H1 (cell line): Measurements from ENCODE around the gene CHPF2. TPM values are rescaled to one million over a fixed set of nuclear protein-coding genes. Genes with fewer than 3 reads are reported as not detected.

Experiments used
- CTCF ChIA-PET: fragments of 300-600 bp; sonication (Branson Sonifier 250); formaldehyde crosslinking; loops from one replicate; lab custom pipeline; 2021; ENCODE audit not compliant: partially characterized antibody; lab: Charles Lee
- POLR2A ChIA-PET: fragments of 300-600 bp; sonication (Branson Sonifier 250); formaldehyde crosslinking; loops from one replicate; lab custom pipeline; 2021; ENCODE audit warnings: inconsistent platforms; ENCODE audit not compliant: partially characterized antibody; lab: Charles Lee
- DNase-seq, 2 experiments: peaks; one replicate each; pipeline versions ENCODE4 v3.0.0 to v3.0.0-alpha.2; 2010 to 2022; ENCODE audit warnings: low spot score in 2 of 2, low read depth in 1 of 2, mixed read lengths in 1 of 2
- FAIRE-seq: peaks from 2 replicates; lab custom pipeline; 2011; peaks lifted over from hg19 to GRCh38; lab: Jason Lieb, UNC
- H2AFZ ChIP-seq: 2 replicates; pipeline ENCODE4 v1.8.1; 2012; ENCODE audit warnings: low read length, inconsistent platforms
- H2AK5ac ChIP-seq: 2 replicates; pipeline ENCODE4 v1.6.1; 2013; ENCODE audit warnings: low read depth, low read length
- H2BK120ac ChIP-seq: replicated peaks from 2 replicates; pipeline ENCODE3; 2013; ENCODE audit warnings: low read depth, low read length, inconsistent platforms
- H2BK12ac ChIP-seq: 2 replicates; pipeline ENCODE4 v1.6.1; 2013; ENCODE audit warnings: low read depth, low read length
- H2BK15ac ChIP-seq: 2 replicates; pipeline ENCODE4 v1.6.1; 2013; ENCODE audit warnings: low read length
- H2BK20ac ChIP-seq: 2 replicates; pipeline ENCODE4 v1.6.1; 2013; ENCODE audit warnings: low read length
- H2BK5ac ChIP-seq: 2 replicates; pipeline ENCODE4 v1.6.1; 2013; ENCODE audit warnings: low read depth, low read length
- H3K14ac ChIP-seq: 2 replicates; pipeline ENCODE4 v1.6.1; 2013; ENCODE audit warnings: inconsistent platforms; ENCODE audit not compliant: insufficient read length
- H3K18ac ChIP-seq: 2 replicates; pipeline ENCODE4 v1.6.1; 2013; ENCODE audit warnings: low read length; ENCODE audit errors: extremely low read depth
- H3K23ac ChIP-seq: 2 replicates; pipeline ENCODE4 v1.6.1; 2013; ENCODE audit warnings: inconsistent platforms; ENCODE audit not compliant: insufficient read length
- H3K23me2 ChIP-seq: 2 replicates; pipeline ENCODE4 v1.6.1; 2013; ENCODE audit warnings: low read depth, low read length
- H3K27ac ChIP-seq: 2 replicates; pipeline ENCODE4 v1.6.1; 2011; ENCODE audit warnings: low read depth, low read length, inconsistent platforms
- H3K27me3 ChIP-seq, 4 experiments: replicated peaks in 1 of 4; 1 replicate in 1 of 4; 2 replicates in 3 of 4; pipeline versions ENCODE4 v1.6.1 to v1.8.1; 2011 to 2013; ENCODE audit warnings: low read length in 3 of 4, mild to moderate bottlenecking in 3 of 4, inconsistent platforms in 2 of 4, mixed read lengths in 2 of 4, moderate library complexity in 1 of 4; ENCODE audit not compliant: control insufficient read depth in 3 of 4, insufficient read depth in 3 of 4; ENCODE audit errors: extremely low read depth in 1 of 4
- H3K36me3 ChIP-seq, 4 experiments: 2 replicates each; pipeline versions ENCODE4 v1.6.1 to v1.8.1; 2011 to 2013; ENCODE audit warnings: mild to moderate bottlenecking in 4 of 4, low read length in 3 of 4, moderate library complexity in 2 of 4, control low read depth in 1 of 4, inconsistent platforms in 1 of 4; ENCODE audit not compliant: insufficient read depth in 4 of 4, control insufficient read depth in 2 of 4
- H3K4ac ChIP-seq: replicated peaks from 2 replicates; pipeline ENCODE3; 2013; ENCODE audit warnings: low read length, low read depth, mixed read lengths, inconsistent platforms; ENCODE audit not compliant: insufficient read length
- H3K4me1 ChIP-seq, 4 experiments: replicated peaks in 1 of 4; 1 replicate in 1 of 4; 2 replicates in 3 of 4; pipeline versions ENCODE4 v1.6.1 to v1.8.1; 2011 to 2013; ENCODE audit warnings: low read length in 3 of 4, inconsistent platforms in 2 of 4, mixed read lengths in 1 of 4; ENCODE audit not compliant: insufficient read depth in 4 of 4, control insufficient read depth in 3 of 4
- H3K4me2 ChIP-seq, 2 experiments: 2 replicates each; pipeline versions ENCODE4 v1.6.1 to v1.8.1; 2011 to 2013; ENCODE audit warnings: low read depth in 2 of 2, low read length in 2 of 2, control low read depth in 1 of 2, inconsistent platforms in 1 of 2, mild to moderate bottlenecking in 1 of 2; ENCODE audit not compliant: insufficient read depth in 1 of 2
- H3K4me3 ChIP-seq, 4 experiments: fragments of 200-600, 300-600 bp in 1 of 4; sonication (generic), shearing (Covaris generic), sonication (Bioruptor Twin) in 1 of 4; 2 replicates each; pipeline versions ENCODE4 v1.5.1 to v1.8.1; 2011 to 2016; ENCODE audit warnings: low read length in 4 of 4, low read depth in 3 of 4, control low read depth in 2 of 4, inconsistent platforms in 2 of 4, mild to moderate bottlenecking in 2 of 4, mixed read lengths in 1 of 4, moderate library complexity in 1 of 4; ENCODE audit not compliant: insufficient read depth in 2 of 4; ENCODE audit errors: extremely low read depth in 1 of 4
- H3K56ac ChIP-seq: replicated peaks from 2 replicates; pipeline ENCODE3; 2013; ENCODE audit warnings: low read depth, mild to moderate bottlenecking, mixed read lengths, low read length, inconsistent platforms; ENCODE audit not compliant: insufficient read length
- H3K79me1 ChIP-seq: 2 replicates; pipeline ENCODE4 v1.6.1; 2013; ENCODE audit warnings: low read depth, low read length, control low read depth
- H3K79me2 ChIP-seq, 2 experiments: 2 replicates each; pipeline versions ENCODE4 v1.6.1 to v1.8.1; 2012 to 2013; ENCODE audit warnings: low read length in 2 of 2, mild to moderate bottlenecking in 2 of 2, inconsistent platforms in 1 of 2; ENCODE audit not compliant: insufficient read depth in 2 of 2, control insufficient read depth in 1 of 2
- H3K9ac ChIP-seq, 4 experiments: replicated peaks in 1 of 4; 1 replicate in 1 of 4; 2 replicates in 3 of 4; pipeline versions ENCODE4 v1.6.1 to v1.8.1; 2011 to 2013; ENCODE audit warnings: low read depth in 3 of 4, low read length in 3 of 4, control low read depth in 2 of 4, mild to moderate bottlenecking in 2 of 4, moderate library complexity in 2 of 4, inconsistent platforms in 1 of 4; ENCODE audit errors: extremely low read depth in 1 of 4
- H3K9me3 ChIP-seq, 2 experiments: 2 replicates each; pipeline versions ENCODE4 v1.6.1 to v1.8.1; 2012 to 2013; ENCODE audit warnings: mild to moderate bottlenecking in 2 of 2, moderate library complexity in 2 of 2, control low read depth in 1 of 2, inconsistent platforms in 1 of 2, low read depth in 1 of 2, low read length in 1 of 2, mixed read lengths in 1 of 2; ENCODE audit not compliant: insufficient read depth in 2 of 2
- H4K20me1 ChIP-seq, 2 experiments: replicated peaks in 1 of 2; 2 replicates each; pipeline versions ENCODE3 to v1.8.1; 2011 to 2013; ENCODE audit warnings: inconsistent platforms in 2 of 2, low read length in 2 of 2, mild to moderate bottlenecking in 1 of 2; ENCODE audit not compliant: insufficient read depth in 2 of 2, control insufficient read depth in 1 of 2
- H4K5ac ChIP-seq: 2 replicates; pipeline ENCODE4 v1.6.1; 2013; ENCODE audit warnings: low read length, low read depth, mixed read lengths, inconsistent platforms; ENCODE audit not compliant: insufficient read length
- H4K8ac ChIP-seq: 2 replicates; pipeline ENCODE4 v1.8.0; 2013; ENCODE audit warnings: mild to moderate bottlenecking, moderate library complexity, low read length, inconsistent platforms; ENCODE audit not compliant: insufficient read depth; ENCODE audit errors: extremely low read depth
- H4K91ac ChIP-seq: replicated peaks from 2 replicates; pipeline ENCODE3; 2013; ENCODE audit warnings: low read length, mixed read lengths, inconsistent platforms; ENCODE audit not compliant: insufficient read length
- ASH2L ChIP-seq: fragments of 200-600, 300-600 bp; sonication (generic); IDR thresholded peaks from one replicate; pipeline ENCODE4 v1.7.1; 2017; ENCODE audit warnings: low read length
- BACH1 ChIP-seq: IDR thresholded peaks from 2 replicates; pipeline ENCODE4 v1.6.1; 2012; ENCODE audit warnings: low read length, improper control_type of control experiment
- BCL11A ChIP-seq, 2 experiments: IDR thresholded peaks; one replicate each; pipeline ENCODE4 v1.6.1; 2011; ENCODE audit warnings: low read depth in 2 of 2, low read length in 2 of 2, mild to moderate bottlenecking in 2 of 2
- RBBP5 ChIP-seq: IDR thresholded peaks from 2 replicates; pipeline ENCODE4 v1.7.1; 2012; ENCODE audit warnings: low read depth, mild to moderate bottlenecking, inconsistent platforms, low read length, moderate library complexity, borderline replicate concordance
- YY1 ChIP-seq: IDR thresholded peaks from 2 replicates; pipeline ENCODE4 v1.6.1; 2011; ENCODE audit warnings: low read depth, mild to moderate bottlenecking, low read length
- WGBS, 2 experiments: shearing (Covaris generic) in 1 of 2; methylation state at CpG; one replicate each; pipeline versions ENCODE4 v1.1.6 to v1.1.7; 2013 to 2015; ENCODE audit warnings: low lambda C conversion rate in 2 of 2, mixed read lengths in 2 of 2, inconsistent platforms in 1 of 2, low coverage in 1 of 2, missing lambda C conversion rate in 1 of 2; ENCODE audit not compliant: insufficient replicate concordance in 2 of 2, insufficient coverage in 1 of 2, insufficient read length in 1 of 2; ENCODE audit errors: extremely low coverage in 1 of 2, missing lambda C conversion rate in 1 of 2; 5-methylcytosine and 5-hydroxymethylcytosine counted together
- polyA plus RNA-seq, 7 experiments: library from polyadenylated mRNA; depleted of rRNA in 3 of 7; stranded (reverse) in 5 of 7; unstranded in 2 of 7; fragments of >200 nt in 5 of 7; fragments of 200-250 nt in 2 of 7; gene quantifications; 1 replicate in 5 of 7; 2 replicates in 1 of 7; 4 replicates in 1 of 7; pipeline versions ENCODE4 v1.2.1 to v1.2.3, GENCODE V29; 2011 to 2013; ENCODE audit warnings: missing spikeins in 2 of 7, mixed read lengths in 2 of 7
- total RNA-seq: library from RNA; stranded (reverse); fragmentation: NEBNext Ultra II Directional; extraction: Animal tissue kit (Norgen Biotek cat#: 25700); gene quantifications from 2 replicates; pipeline ENCODE4 v1.2.1, GENCODE V29; 2021

The CHPF2 gene
- total and polyA plus RNA-seq, 2 of the 8 experiments (the other 6 are each of a cell fraction or from before 2014, with no cell fraction given), result 14.4 to 20.6 TPM

- no peak overlapping the region; the same call in 1 of the 2 replicates for H3K27ac ChIP-seq
- peak overlapping the region; percentile 63 for H3K56ac ChIP-seq
- H3K4ac ChIP-seq, result peak overlapping the region; percentile 28
- no peaks in the 10 kb centered on the region for H3K27me3 ChIP-seq
- peak overlapping the region; percentile 53; the same call in 1 of the 2 replicates for H2AK5ac ChIP-seq
- H2BK5ac ChIP-seq, result no peak overlapping the region; the same call in 1 of the 2 replicates
- peaks cover 11% of the 10 kb centered on the region for H3K79me1 ChIP-seq
- TF ChIP-seq ASH2L (peak; percentile 5), BACH1 (peak; percentile 36; the same call in 1 of the 2 replicates), YY1 (peak; percentile 69; the same call in 1 of the 2 replicates), BCL11A (IDR thresholded peaks at IDR 0.05; ENCODE audit: low read depth in 2 of 2, low read length in 2 of 2) (no peak), RBBP5 (0 out of 2 replicates have a peak, but pooled peaks have one; percentile 3)
- H2AFZ ChIP-seq, result no peak overlapping the region; the same call in 1 of the 2 replicates
- H4K20me1 ChIP-seq, result peaks cover 0 to 14% of the 10 kb centered on the region in 2 experiments
- H2BK15ac ChIP-seq, result no peak overlapping the region
- H3K4me1 ChIP-seq, result peaks cover 4 to 7% (median 6%) of the 10 kb centered on the region in 4 experiments; a peak in 5 of 7 replicates
- H3K9ac ChIP-seq, result peak overlapping the region; percentile 53 to 70 (median 61)
- H3K79me2 ChIP-seq, result peaks cover 4 to 23% of the 10 kb centered on the region in 2 experiments; a peak in 3 of 4 replicates
- H3K23me2 ChIP-seq, result peaks cover 13% of the 10 kb centered on the region
- H4K91ac ChIP-seq, result no peak overlapping the region
- H3K4me3 ChIP-seq, result peak overlapping the region; percentile 72 to 96 (median 90)
- no peak overlapping the region for H3K14ac ChIP-seq
- H4K5ac ChIP-seq, result no peak overlapping the region
- no peak overlapping the region for H2BK120ac ChIP-seq
- H3K4me2 ChIP-seq, result peak overlapping the region; percentile 75 to 94
- H3K18ac ChIP-seq, result no peak overlapping the region; the same call in 1 of the 2 replicates
- ChIA-PET POLR2A (interaction anchor here (0.5 to 2.9 kb wide), 5 partner anchors 9 to 83 kb away, joined by 3 to 16 read pairs (median 4); no protein-coding TSS in a partner anchor), CTCF (interaction anchor here (0.7 to 6.8 kb wide), 5 partner anchors 11 to 167 kb away, joined by 3 to 71 read pairs (median 3); no protein-coding TSS in a partner anchor)
- H4K8ac ChIP-seq, result peak overlapping the region; percentile 45
- no peak overlapping the region for H3K23ac ChIP-seq
- H3K36me3 ChIP-seq, result peaks cover 8 to 24% (median 11%) of the 10 kb centered on the region in 4 experiments; a peak in 7 of 8 replicates
- H2BK12ac ChIP-seq, result no peak overlapping the region
- no peak for FAIRE-seq
- H3K9me3 ChIP-seq, result no peaks in the 10 kb centered on the region
- WGBS, 2 experiments, result 25% methylated on average over 33 of the region's 36 CpGs; no CpG with 5 or more reads in 1 of the 2 experiments
- no peak for DNase-seq
- no peak overlapping the region for H2BK20ac ChIP-seq
Measured at GRCh38 chr7:151232917-151233701, 826 bp downstream of the CHPF2 start.
